Mesodermal cell (in vitro differentiated cells): ENCODE data around the gene CABP5.

Source experiments
- H3K27ac ChIP-seq: 2 replicates; pipeline ENCODE4 v1.7.0; 2013; ENCODE audit warnings: mild to moderate bottlenecking, low read depth, low read length, moderate library complexity; ENCODE audit not compliant: severe bottlenecking
- H3K36me3 ChIP-seq: 2 replicates; pipeline ENCODE4 v1.7.1; 2013; ENCODE audit warnings: mild to moderate bottlenecking, low read length, moderate library complexity; ENCODE audit not compliant: control insufficient read depth, insufficient read depth
- H3K4me1 ChIP-seq: one replicate; pipeline ENCODE4 v1.7.1; 2013; ENCODE audit warnings: mild to moderate bottlenecking, low read length; ENCODE audit not compliant: insufficient read depth, control insufficient read depth, poor library complexity, severe bottlenecking
- H3K4me3 ChIP-seq: 2 replicates; pipeline ENCODE4 v1.7.0; 2013; ENCODE audit warnings: low read length, control low read depth, mild to moderate bottlenecking; ENCODE audit not compliant: insufficient read depth, poor library complexity, severe bottlenecking; ENCODE audit errors: extremely low read depth
- H3K9me3 ChIP-seq: 2 replicates; pipeline ENCODE4 v1.7.1; 2013; ENCODE audit warnings: mild to moderate bottlenecking, low read length, moderate library complexity; ENCODE audit not compliant: control insufficient read depth
- WGBS, 2 experiments: methylation state at CpG; one replicate each; pipeline ENCODE4 v1.1.5; 2013; ENCODE audit warnings: missing lambda C conversion rate in 2 of 2; ENCODE audit not compliant: insufficient coverage in 2 of 2; 5-methylcytosine and 5-hydroxymethylcytosine counted together

CABP5 gene

DNA sequence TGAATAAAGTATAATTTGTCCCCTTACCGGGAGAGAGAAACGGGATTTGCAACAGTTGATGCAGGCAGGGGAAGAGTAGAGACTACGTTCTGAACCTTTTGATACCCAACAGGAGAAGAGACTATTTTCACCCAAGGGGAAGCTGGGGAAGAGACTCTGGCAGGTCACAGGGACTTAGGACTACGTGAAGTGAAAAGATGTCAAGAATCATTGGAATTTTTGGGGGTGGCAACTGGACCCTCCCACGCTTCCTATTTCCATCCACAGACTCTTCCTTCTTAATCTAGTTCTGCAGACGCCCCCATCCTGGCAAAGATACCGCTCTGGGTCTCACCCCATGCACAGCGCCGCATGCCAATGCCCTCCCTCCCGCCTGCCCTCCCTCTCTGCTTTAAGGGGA lies 13.8 kb downstream of the CABP5 start:
- Histone ChIP-seq H3K9me3 (peaks cover 11% of the 10 kb centered on the region), H3K36me3 (no peaks in the 10 kb centered on the region), H3K27ac (no peak overlapping the region), H3K4me3 (no peak overlapping the region), H3K4me1 (no peaks in the 10 kb centered on the region)
- WGBS, 2 experiments: 75% methylated on average over 6 to 8 of the region's 10 CpGs

GRCh38 chr19:48029431-48029830 lies 14.4 kb downstream of the CABP5 start:
- Histone ChIP-seq H3K9me3 (peaks cover 11% of the 10 kb centered on the region), H3K4me1 (no peaks in the 10 kb centered on the region), H3K36me3 (no peaks in the 10 kb centered on the region), H3K4me3 (no peak overlapping the region), H3K27ac (no peak overlapping the region)
- WGBS, 2 experiments: 77 to 85% methylated on average over 7 of the region's 7 CpGs

- Histone ChIP-seq H3K9me3 (peaks cover 6% of the 10 kb centered on the region), H3K4me3 (no peak overlapping the region), H3K27ac (no peak overlapping the region), H3K4me1 (no peaks in the 10 kb centered on the region), H3K36me3 (no peaks in the 10 kb centered on the region)
- WGBS, 2 experiments: 63 to 67% methylated on average over 1 to 3 of the region's 3 CpGs
These were observed 18.4 kb downstream of the CABP5 start for GRCh38 chr19:48025480-48025879.

DNA sequence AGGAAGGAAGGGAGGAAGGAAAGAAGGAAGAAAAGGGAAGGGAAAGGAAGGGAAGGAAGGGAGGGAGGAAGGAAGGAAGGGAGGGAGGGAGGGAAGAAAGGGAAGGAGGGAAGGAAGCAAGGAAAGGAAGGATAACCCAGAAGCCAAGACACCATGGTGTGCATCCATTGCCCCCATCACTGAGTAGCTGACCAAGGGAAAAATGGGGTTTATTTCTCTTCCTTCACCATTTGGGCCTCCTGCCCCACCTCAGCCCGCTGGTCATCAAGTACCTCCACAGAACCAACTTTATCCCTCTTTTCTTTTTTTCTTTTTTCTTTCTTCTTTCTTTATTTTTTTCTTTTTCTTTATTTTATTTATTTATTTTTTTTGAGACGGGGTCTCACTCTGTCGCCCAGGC lies 20.4 kb downstream of the CABP5 start:
- WGBS, 2 experiments: 80% methylated on average over 1 of the region's 3 CpGs; no CpG with 5 or more reads in 1 of the 2 experiments
- Histone ChIP-seq H3K9me3 (peaks cover 3% of the 10 kb centered on the region), H3K36me3 (no peaks in the 10 kb centered on the region), H3K27ac (no peak overlapping the region), H3K4me3 (no peak overlapping the region), H3K4me1 (no peaks in the 10 kb centered on the region)

DNA sequence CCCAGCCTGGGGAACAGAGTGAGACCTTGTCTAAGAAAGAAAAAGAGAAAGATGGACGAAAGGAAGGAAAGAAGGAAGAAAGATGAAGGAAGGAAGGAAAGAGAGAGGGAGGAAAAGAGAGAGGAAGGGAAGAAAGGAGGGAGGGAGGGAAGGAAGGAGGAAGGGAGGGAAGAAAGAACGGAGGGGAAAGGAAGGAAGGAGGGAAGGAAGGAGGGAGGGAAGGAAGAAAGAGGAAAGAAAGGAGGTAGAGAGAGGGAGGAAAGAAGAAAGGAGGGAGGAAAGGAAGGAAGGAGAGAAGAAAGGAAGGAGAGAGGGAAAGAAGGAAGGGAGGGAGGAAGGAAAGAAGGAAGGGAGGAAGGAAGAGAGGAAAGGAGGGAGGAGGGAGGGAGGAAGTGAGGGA lies 20.9 kb downstream of the CABP5 start:
- Histone ChIP-seq H3K27ac (no peak overlapping the region), H3K4me1 (no peaks in the 10 kb centered on the region), H3K4me3 (no peak overlapping the region), H3K9me3 (peaks cover under 1% of the 10 kb centered on the region), H3K36me3 (no peaks in the 10 kb centered on the region)
- WGBS, 2 experiments: 73 to 84% methylated on average over 2 of the region's 2 CpGs

GRCh38 chr19:48020686-48021085 lies 23.2 kb downstream of the CABP5 start:
- no peaks in the 10 kb centered on the region for H3K36me3 ChIP-seq
- no CpG with 5 or more reads among the region's 3 CpGs for WGBS, 2 experiments
- no peaks in the 10 kb centered on the region for H3K9me3 ChIP-seq
- H3K4me1 ChIP-seq: no peaks in the 10 kb centered on the region
- H3K27ac ChIP-seq: no peak overlapping the region
- H3K4me3 ChIP-seq: no peak overlapping the region

DNA sequence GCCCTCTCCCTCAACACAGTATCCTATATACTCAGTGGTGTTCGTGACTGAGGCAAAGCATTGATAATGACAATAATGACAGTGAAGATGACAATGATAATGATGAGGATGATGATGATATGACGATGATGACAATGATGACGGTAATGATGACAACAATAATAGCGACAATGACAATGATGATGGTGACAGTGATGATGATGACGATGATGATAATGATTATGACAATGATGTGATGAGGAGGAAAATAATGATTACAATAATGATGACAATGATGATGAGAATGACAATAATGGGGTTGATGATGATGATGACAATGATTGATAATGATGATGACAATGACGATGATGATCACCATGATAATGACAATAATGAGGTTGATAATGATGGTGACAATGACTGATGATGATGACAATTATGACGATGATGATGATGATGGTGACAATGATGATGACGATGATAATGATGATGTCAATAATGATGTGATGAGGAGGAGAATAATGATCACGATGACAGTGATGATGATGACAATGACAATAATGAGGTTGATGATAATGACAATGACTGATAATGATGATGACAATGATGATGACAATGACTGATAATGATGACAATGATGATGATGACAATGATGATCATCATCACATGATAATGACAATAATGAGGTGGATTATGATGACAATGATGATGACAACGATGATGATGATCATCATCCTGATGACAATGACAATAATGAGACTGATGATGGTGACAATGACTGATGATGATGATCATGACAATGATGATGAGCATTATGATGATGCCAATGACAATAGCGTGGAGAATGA lies 32.7 kb downstream of the CABP5 start:
- 89 to 92% methylated on average over 11 of the region's 11 CpGs for WGBS, 2 experiments
- H3K4me1 ChIP-seq: no peaks in the 10 kb centered on the region
- no peak overlapping the region for H3K4me3 ChIP-seq
- no peaks in the 10 kb centered on the region for H3K36me3 ChIP-seq
- peaks cover 10% of the 10 kb centered on the region for H3K9me3 ChIP-seq
- no peak overlapping the region for H3K27ac ChIP-seq

DNA sequence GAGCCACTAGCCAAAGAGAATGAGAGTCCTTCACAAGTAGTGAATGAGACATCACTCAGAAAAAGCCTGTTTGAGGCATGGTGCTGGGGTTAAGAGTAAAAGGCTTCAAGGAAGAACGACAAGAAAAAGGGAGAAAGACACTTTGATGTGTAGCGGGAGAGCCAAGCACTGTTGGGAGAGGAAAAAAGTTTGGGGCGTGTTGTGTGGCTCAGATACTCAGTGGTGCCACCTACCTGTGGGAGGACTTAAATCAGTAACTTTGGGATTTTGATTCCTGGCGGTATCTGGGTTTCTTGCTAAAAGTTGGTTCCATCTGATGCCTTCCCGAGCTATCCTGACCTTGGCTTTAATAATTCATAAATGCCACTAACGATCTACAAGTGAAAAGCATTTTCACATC lies 37.1 kb downstream of the CABP5 start:
- Histone ChIP-seq H3K27ac (no peak overlapping the region), H3K4me1 (no peaks in the 10 kb centered on the region), H3K36me3 (no peaks in the 10 kb centered on the region), H3K9me3 (peaks cover 10% of the 10 kb centered on the region), H3K4me3 (no peak overlapping the region)
- WGBS, 2 experiments: 86 to 90% methylated on average over 4 to 5 of the region's 6 CpGs

- 72 to 78% methylated on average over 5 to 6 of the region's 6 CpGs for WGBS, 2 experiments
- Histone ChIP-seq H3K36me3 (no peaks in the 10 kb centered on the region), H3K9me3 (peaks cover 16% of the 10 kb centered on the region), H3K27ac (no peak overlapping the region), H3K4me1 (no peaks in the 10 kb centered on the region), H3K4me3 (no peak overlapping the region)
These were observed 39.6 kb downstream of the CABP5 start for GRCh38 chr19:48004236-48004635.

DNA sequence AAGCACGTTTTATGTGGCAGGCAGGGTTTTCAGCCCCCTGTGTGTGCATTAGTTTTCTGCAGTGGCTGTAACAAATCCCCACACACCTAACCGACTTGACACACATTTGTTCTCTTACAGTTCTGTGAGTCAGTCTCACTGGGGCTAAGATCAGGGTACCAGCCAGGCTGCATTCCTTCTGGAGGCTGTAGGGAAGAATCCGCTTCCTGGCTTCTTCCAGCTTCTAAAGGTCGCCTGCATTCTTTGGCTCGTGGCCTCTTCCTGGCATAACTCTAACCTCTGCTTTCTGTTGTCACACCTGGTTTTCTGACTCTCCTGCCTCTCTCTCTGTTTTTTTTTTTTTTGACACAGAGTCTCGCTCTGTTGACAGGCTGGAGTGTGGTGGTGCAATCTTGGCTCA lies 43.0 kb downstream of the CABP5 start:
- WGBS, 2 experiments: 87 to 88% methylated on average over 4 to 5 of the region's 6 CpGs
- Histone ChIP-seq H3K27ac (no peak overlapping the region), H3K9me3 (peaks cover 12% of the 10 kb centered on the region), H3K4me3 (no peak overlapping the region), H3K4me1 (no peaks in the 10 kb centered on the region), H3K36me3 (no peaks in the 10 kb centered on the region)

DNA sequence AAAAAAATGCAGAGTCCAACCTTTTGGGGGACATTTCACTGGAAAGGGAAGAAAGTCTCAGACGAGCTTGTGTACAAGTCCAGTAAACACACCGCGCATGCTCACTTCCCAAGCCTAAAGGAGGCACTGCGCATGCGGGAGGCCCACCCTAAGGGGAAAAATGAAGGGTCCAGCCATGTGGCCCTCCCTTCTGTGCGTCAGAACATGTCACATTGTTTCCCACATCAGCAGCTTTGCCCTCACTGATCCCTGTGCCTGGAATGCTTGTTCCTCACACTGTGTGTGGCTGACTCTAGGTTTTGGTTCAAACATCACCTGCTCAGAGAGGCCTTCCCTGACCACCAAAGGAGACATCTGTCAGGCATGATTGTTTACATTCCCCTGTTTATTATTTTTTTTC lies 45.1 kb downstream of the CABP5 start:
- no peak overlapping the region for H3K27ac ChIP-seq
- no peaks in the 10 kb centered on the region for H3K4me1 ChIP-seq
- H3K36me3 ChIP-seq: no peaks in the 10 kb centered on the region
- WGBS, 2 experiments: 77 to 96% methylated on average over 2 to 5 of the region's 6 CpGs
- H3K9me3 ChIP-seq: peaks cover 14% of the 10 kb centered on the region
- no peak overlapping the region for H3K4me3 ChIP-seq
